ENCODE data around the gene TBATA. TPM values are rescaled to one million over a fixed set of nuclear protein-coding genes. Genes with fewer than 3 reads are reported as not detected.

The TBATA gene
- total RNA-seq, 1 donor from 2014 or later: not detected

GRCh38 chr10:70737250-70737649, 47.9 kb downstream of the TBATA start:
- Mint-ChIP-seq H3K4me1 (ENCODE audit: unreplicated experiment) (peaks cover 14% of the 10 kb centered on the region), H3K4me3 (ENCODE audit: unreplicated experiment) (no peak overlapping the region), H3K27me3 (ENCODE audit: unreplicated experiment) (peaks cover 6% of the 10 kb centered on the region), H3K9me3 (ENCODE audit: unreplicated experiment) (no peaks in the 10 kb centered on the region), H3K36me3 (ENCODE audit: low read depth, unreplicated experiment) (no peaks in the 10 kb centered on the region), H3K27ac (ENCODE audit: unreplicated experiment) (no peak overlapping the region)
- TF ChIP-seq CTCF (IDR thresholded peaks at IDR 0.05; ENCODE audit: unreplicated experiment): no peak
- no peak for DNase-seq (ENCODE audit: low spot score)

GRCh38 chr10:70736525-70736924, 48.7 kb downstream of the TBATA start:
- no peak overlapping the region for H3K4me3 Mint-ChIP-seq (ENCODE audit: unreplicated experiment)
- peaks cover 8% of the 10 kb centered on the region for H3K4me1 Mint-ChIP-seq (ENCODE audit: unreplicated experiment)
- no peak for TF ChIP-seq CTCF (IDR thresholded peaks at IDR 0.05; ENCODE audit: unreplicated experiment)
- peaks cover 6% of the 10 kb centered on the region for H3K27me3 Mint-ChIP-seq (ENCODE audit: unreplicated experiment)
- no peak overlapping the region for H3K27ac Mint-ChIP-seq (ENCODE audit: unreplicated experiment)
- no peaks in the 10 kb centered on the region for H3K36me3 Mint-ChIP-seq (ENCODE audit: low read depth, unreplicated experiment)
- no peaks in the 10 kb centered on the region for H3K9me3 Mint-ChIP-seq (ENCODE audit: unreplicated experiment)
- no peak for DNase-seq (ENCODE audit: low spot score)

GRCh38 chr10:70735161-70735560, 50.0 kb downstream of the TBATA start:
- no peak overlapping the region for H3K27ac Mint-ChIP-seq (ENCODE audit: unreplicated experiment)
- no peak for DNase-seq (ENCODE audit: low spot score)
- no peaks in the 10 kb centered on the region for H3K9me3 Mint-ChIP-seq (ENCODE audit: unreplicated experiment)
- TF ChIP-seq CTCF (IDR thresholded peaks at IDR 0.05; ENCODE audit: unreplicated experiment): no peak
- H3K4me3 Mint-ChIP-seq (ENCODE audit: unreplicated experiment): no peak overlapping the region
- H3K36me3 Mint-ChIP-seq (ENCODE audit: low read depth, unreplicated experiment): no peaks in the 10 kb centered on the region
- H3K27me3 Mint-ChIP-seq (ENCODE audit: unreplicated experiment): peaks cover 6% of the 10 kb centered on the region
- H3K4me1 Mint-ChIP-seq (ENCODE audit: unreplicated experiment): peaks cover 3% of the 10 kb centered on the region

GRCh38 chr10:70733051-70733450, 52.1 kb downstream of the TBATA start:
- DNase-seq (ENCODE audit: low spot score): no peak
- no peaks in the 10 kb centered on the region for H3K4me1 Mint-ChIP-seq (ENCODE audit: unreplicated experiment)
- H3K4me3 Mint-ChIP-seq (ENCODE audit: unreplicated experiment): no peak overlapping the region
- no peaks in the 10 kb centered on the region for H3K36me3 Mint-ChIP-seq (ENCODE audit: low read depth, unreplicated experiment)
- peak overlapping the region; percentile 3 for H3K27ac Mint-ChIP-seq (ENCODE audit: unreplicated experiment)
- no peaks in the 10 kb centered on the region for H3K9me3 Mint-ChIP-seq (ENCODE audit: unreplicated experiment)
- H3K27me3 Mint-ChIP-seq (ENCODE audit: unreplicated experiment): peaks cover 2% of the 10 kb centered on the region
- no peak for TF ChIP-seq CTCF (IDR thresholded peaks at IDR 0.05; ENCODE audit: unreplicated experiment)

- peaks cover 2% of the 10 kb centered on the region for H3K27me3 Mint-ChIP-seq (ENCODE audit: unreplicated experiment)
- TF ChIP-seq CTCF (IDR thresholded peaks at IDR 0.05; ENCODE audit: unreplicated experiment): no peak
- no peak for DNase-seq (ENCODE audit: low spot score)
- no peak overlapping the region for H3K27ac Mint-ChIP-seq (ENCODE audit: unreplicated experiment)
- no peak overlapping the region for H3K4me3 Mint-ChIP-seq (ENCODE audit: unreplicated experiment)
- no peaks in the 10 kb centered on the region for H3K36me3 Mint-ChIP-seq (ENCODE audit: low read depth, unreplicated experiment)
- no peaks in the 10 kb centered on the region for H3K9me3 Mint-ChIP-seq (ENCODE audit: unreplicated experiment)
- no peaks in the 10 kb centered on the region for H3K4me1 Mint-ChIP-seq (ENCODE audit: unreplicated experiment)
These were observed 52.6 kb downstream of the TBATA start for GRCh38 chr10:70732569-70732968.

All from endothelial cell (in vitro differentiated cells).